DMS153 treated with DMSO at 0.1 percent for 48 hours (cell line): Measurements from ENCODE around the gene APOBEC3F.
"Not testable (repeated sequence)": the region's sequence is repeated elsewhere in the genome, so short reads cannot be mapped to it uniquely, and the experiment has no call there.

Source experiments
- DNase-seq: peaks from one replicate; lab custom pipeline; 2025; ENCODE audit not compliant: unreplicated experiment; lab: John Stamatoyannopoulos, UW

The APOBEC3F gene

DNA sequence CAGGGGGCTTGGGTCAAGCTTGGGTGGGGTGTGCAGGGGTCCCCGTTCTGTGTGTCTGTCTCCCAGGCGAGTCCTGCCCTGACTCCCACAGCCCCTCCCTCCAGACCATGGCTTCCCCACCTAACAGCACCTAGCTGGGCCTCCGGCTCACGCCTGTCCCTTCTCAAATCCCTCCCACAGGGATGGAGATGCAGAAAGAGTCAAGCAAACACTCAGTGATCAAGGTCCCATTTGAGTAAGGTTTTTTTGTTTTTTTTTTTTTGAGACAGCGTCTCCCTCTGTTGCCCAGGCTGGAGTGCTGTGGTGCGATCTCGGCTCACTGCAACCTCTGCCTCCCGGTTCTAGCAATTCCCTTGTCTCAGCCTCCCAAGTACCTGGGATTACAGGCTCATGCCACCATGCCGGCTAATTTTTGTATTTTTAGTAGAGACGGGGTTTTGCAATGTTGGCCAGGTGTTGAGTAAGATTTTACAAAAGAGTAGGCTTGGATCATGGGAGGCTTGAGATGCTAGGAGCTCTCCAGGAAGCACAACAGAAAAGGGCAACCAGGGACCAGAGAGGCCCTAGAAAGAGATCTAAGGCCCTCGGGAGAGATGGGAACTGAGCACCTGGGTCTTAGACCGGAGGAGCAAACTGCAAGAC, 14.0 kb upstream of the APOBEC3F start:
- DNase-seq: no peak

DNA sequence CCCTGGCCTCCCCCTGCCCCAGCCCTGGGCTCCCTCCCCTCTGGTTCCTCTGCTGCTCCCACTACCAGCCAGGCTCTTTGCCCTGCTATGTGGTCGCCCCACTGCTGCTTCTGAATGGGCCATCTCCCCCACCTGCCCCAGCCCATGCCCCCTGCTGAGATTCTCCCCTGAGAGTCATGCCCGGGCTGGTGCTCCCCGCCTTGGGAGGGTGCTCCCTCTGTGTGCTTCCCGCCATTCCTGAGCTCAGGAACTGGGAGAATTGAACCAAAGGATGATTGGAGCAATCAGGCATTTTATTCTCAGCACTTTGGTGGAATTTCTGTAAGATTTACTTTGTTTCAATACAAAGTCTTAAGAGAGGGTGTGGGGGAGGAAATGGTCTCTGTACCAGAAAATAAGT, 12.9 kb upstream of the APOBEC3F start:
- no peak for DNase-seq

- no peak for DNase-seq
These were observed 12.4 kb upstream of the APOBEC3F start for GRCh38 chr22:39028281-39028680.

GRCh38 chr22:39029227-39029626, 11.4 kb upstream of the APOBEC3F start:
- no peak for DNase-seq

- no peak for DNase-seq
These were observed 10.0 kb upstream of the APOBEC3F start for GRCh38 chr22:39030705-39031104.

DNA sequence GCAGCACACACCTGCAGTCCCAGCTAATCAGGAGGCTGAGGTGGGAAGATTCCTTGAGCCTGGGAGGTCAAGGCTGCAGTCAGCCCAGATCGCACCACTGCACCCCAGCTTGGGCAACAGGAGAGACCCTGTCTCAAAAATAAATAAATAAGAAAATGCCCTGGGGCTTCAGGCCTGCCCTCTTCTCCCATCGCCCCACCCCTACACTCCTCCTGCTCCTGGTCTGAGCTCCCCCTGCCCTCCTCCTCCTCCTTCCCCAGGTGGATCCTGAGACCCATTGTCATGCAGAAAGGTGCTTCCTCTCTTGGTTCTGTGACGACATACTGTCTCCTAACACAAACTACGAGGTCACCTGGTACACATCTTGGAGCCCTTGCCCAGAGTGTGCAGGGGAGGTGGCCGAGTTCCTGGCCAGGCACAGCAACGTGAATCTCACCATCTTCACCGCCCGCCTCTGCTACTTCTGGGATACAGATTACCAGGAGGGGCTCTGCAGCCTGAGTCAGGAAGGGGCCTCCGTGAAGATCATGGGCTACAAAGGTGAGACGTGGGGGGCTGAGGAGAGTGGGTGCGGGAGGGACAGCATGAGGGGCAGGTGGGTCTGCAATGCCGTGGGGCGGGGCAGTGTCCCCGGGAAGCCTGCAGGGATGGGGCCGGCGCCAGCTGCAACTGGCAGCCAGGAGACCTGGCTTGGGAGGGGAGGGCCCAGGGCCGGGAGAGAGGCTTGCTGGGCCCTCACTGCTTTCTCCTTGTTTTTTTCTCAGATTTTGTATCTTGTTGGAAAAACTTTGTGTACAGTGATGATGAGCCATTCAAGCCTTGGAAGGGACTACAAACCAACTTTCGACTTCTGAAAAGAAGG, 9.0 kb upstream of the APOBEC3F start:
- not testable (repeated sequence) for DNase-seq

GRCh38 chr22:39037071-39037470, 3.6 kb upstream of the APOBEC3F start:
- DNase-seq: not testable (repeated sequence)

DNA sequence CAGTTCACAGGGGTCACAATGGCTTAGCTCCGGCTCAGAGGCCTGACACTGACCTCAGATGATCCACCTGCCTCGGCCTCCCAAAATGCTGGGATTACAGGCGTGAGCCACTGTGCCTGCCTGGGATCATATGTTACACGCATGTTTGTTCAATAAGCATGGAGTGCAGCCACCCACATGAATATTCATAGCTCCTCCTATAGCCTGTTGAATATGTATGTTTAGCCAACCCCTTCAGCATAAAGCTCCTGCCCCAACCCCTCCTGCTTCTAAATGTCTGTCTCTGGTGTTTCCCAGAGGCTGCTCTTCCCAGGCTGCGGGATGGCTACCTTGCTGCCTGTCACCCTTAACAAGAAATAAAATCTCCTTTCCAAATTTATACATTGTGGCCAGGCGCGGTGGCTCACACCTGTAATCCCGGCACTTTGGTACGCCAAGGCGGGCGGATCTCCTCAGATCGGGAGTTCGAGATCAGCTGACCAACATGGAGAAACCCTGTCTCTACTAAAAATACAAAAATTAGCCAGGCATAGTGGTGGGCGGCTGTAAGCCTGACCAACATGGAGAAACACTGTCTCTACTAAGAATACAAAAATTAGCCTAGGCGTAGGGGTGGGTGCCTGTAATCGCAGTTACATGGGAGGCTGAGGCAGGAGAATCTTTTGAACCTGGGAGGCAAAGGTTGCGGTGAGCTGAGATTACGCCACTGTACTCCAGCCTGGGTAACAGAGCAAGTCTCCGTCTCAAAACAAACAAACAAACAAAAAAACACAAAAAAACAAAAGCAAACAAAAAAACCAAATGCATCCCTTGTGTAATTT, 1.1 kb upstream of the APOBEC3F start:
- DNase-seq: no peak

GRCh38 chr22:39040155-39040537, 518 bp upstream of the APOBEC3F start:
- not testable (repeated sequence) for DNase-seq

DNA sequence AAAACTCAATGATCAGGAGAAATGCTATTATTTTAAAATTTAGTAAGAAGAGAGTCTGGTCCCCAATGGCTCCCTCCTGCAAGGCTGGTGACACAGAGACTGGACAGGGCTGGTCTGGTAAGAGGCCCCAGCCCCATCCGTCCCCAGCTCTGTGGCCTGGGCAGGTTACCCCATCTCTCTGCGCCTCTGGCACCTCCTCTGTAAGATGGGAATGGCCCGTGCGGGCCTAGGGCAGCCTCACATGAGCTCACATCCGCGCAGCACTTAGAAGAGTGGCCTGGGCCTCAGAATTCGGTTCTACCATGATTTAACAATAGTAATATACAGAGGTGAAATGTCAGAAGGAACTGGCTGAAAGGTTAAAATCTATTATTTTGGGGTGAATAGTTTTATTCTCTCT, 1.2 kb downstream of the APOBEC3F start:
- DNase-seq: no peak

- DNase-seq: not testable (repeated sequence)
These were observed 2.4 kb downstream of the APOBEC3F start for GRCh38 chr22:39043063-39043462.

- not testable (repeated sequence) for DNase-seq
These were observed 4.5 kb downstream of the APOBEC3F start for GRCh38 chr22:39045136-39045535.

DNA sequence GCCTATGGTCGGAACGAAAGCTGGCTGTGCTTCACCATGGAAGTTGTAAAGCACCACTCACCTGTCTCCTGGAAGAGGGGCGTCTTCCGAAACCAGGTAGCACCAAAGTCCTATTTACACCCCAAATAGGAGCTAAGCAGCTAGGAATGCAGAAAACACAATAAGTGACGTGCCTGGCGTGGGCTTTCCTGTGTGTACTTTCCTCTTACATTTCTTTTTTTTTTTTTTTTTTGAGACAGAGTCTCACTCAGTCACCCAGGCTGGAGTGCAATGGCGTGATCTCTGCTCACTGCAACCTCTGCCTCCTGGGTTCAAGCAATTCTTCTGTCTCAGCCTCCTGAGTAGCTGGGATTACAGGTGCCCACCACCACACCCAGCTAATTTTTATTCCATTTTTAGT, 8.8 kb downstream of the APOBEC3F start:
- not testable (repeated sequence) for DNase-seq

- DNase-seq: not testable (repeated sequence)
These were observed 11.3 kb downstream of the APOBEC3F start for GRCh38 chr22:39051844-39052495.

GRCh38 chr22:39055658-39056057, 15.0 kb downstream of the APOBEC3F start:
- DNase-seq: no peak

GRCh38 chr22:39061290-39061689, 20.6 kb downstream of the APOBEC3F start:
- DNase-seq: not testable (repeated sequence)

DNA sequence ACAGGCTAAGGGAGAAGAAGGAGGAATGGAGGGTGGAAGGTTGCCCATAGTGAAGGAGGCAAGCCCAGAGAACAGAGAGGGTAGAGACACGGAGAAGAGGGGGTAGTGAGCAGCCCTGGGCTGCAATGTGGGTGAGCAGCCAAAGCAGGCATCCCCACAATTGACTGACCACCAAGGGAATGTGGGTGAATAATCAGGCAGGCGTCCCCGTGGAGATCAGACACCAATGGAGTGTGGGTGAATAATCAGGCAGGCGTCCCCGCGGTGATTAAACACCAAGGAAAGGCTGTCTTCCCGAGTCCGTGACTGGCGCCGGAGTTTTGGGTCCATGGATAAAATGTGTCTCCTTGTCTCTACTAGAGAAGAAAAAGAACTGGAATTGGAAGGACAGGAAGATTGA, 21.3 kb downstream of the APOBEC3F start:
- DNase-seq: not testable (repeated sequence)

- not testable (repeated sequence) for DNase-seq
These were observed 23.2 kb downstream of the APOBEC3F start for GRCh38 chr22:39063904-39064303.

DNA sequence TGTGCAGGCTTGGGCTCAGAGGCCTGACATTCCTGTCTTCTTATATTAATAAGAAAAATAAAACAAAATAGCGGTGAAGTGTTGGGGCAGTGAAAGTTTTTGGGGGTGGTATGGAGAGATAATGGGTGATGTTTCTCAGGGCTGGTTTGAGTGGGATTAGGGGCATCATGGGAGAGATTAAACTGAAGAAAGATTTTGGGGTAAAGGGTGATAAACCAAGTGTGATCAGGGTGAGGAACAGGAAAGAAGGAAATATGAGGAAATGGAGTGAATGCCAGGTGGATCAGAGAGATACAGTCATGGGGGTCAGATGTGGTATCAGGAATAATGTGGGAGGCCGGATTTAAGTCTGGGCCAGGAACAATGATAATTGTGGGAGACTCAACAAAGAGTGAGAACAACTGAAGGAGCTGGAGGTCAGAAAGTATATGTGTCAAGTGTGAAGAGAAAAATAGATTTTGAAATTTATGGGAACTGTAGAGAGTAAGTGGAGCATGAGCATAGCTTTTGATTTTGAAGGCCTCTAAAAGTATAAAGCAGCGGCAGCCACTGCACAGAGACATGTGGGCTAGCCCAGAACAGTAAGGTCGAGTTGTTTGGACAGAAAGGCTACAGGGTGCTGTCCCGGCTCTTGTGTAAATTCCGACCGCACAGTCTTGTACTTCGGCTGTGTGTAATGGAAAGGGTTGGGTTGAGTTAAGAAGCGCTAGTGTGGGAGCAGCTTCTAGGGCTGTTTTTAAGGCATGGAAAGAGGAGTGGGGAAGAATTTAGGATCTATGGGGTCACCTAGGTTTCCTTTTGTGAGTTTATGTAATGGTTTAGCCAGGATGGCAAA, 26.0 kb downstream of the APOBEC3F start:
- DNase-seq: not testable (repeated sequence)
